Measurements from ENCODE around the gene PDE2A.

- TF ChIP-seq CTCF (IDR thresholded peaks at IDR 0.05) (no peak), POLR2A (IDR thresholded peaks at IDR 0.05) (no peak), POLR2AphosphoS5 (IDR thresholded peaks at IDR 0.05) (no peak)
These were observed 25.7 kb downstream of the PDE2A start for GRCh38 chr11:72648384-72649136.

Data from breast epithelium (tissue), 3 donors.